CD14-positive monocyte (primary cell): ENCODE results near the gene WDR26. TPM values are rescaled to one million over a fixed set of nuclear protein-coding genes. Genes with fewer than 3 reads are reported as not detected.
A peak's percentile ranks its signal among the peaks of the same experiment; 100 is the strongest.

Experiments
- DNase-seq, 3 donors: peaks; one replicate each; pipeline ENCODE4 v3.0.0-alpha.2; 2011 to 2022
- H2AFZ ChIP-seq: 2 replicates; pipeline ENCODE4 v1.6.0; 2012; ENCODE audit warnings: mild to moderate bottlenecking, low read depth, low read length, inconsistent platforms; ENCODE audit not compliant: insufficient read depth, poor library complexity, severe bottlenecking
- H3K27ac ChIP-seq, 2 donors: 1 replicate in 1 of 2; 2 replicates in 1 of 2; pipeline ENCODE4 v1.5.1; 2012 to 2013; ENCODE audit warnings: low read length in 2 of 2, control low read depth in 1 of 2, inconsistent platforms in 1 of 2, low read depth in 1 of 2, mild to moderate bottlenecking in 1 of 2
- H3K27me3 ChIP-seq, 2 donors: one replicate each; pipeline versions ENCODE4 v1.6.0 to v1.6.1; 2011 to 2013; ENCODE audit warnings: low read length in 2 of 2; ENCODE audit not compliant: control insufficient read depth in 2 of 2, insufficient read depth in 2 of 2
- H3K36me3 ChIP-seq, 2 donors: replicated peaks in 1 of 2; 1 replicate in 1 of 2; 2 replicates in 1 of 2; pipeline versions ENCODE4 v1.5.1 to v1.6.1; 2012 to 2013; ENCODE audit warnings: low read length in 2 of 2, control low read depth in 1 of 2, inconsistent platforms in 1 of 2, mild to moderate bottlenecking in 1 of 2; ENCODE audit not compliant: insufficient read depth in 2 of 2, control insufficient read depth in 1 of 2
- H3K4me1 ChIP-seq, 2 donors: 1 replicate in 1 of 2; 2 replicates in 1 of 2; pipeline versions ENCODE4 v1.5.1 to v1.6.1; 2012 to 2013; ENCODE audit warnings: low read length in 2 of 2, control low read depth in 1 of 2, inconsistent platforms in 1 of 2, mild to moderate bottlenecking in 1 of 2, moderate library complexity in 1 of 2; ENCODE audit not compliant: insufficient read depth in 2 of 2, control insufficient read depth in 1 of 2
- H3K4me2 ChIP-seq: replicated peaks from 2 replicates; pipeline ENCODE3; 2012; ENCODE audit warnings: low read length, moderate library complexity, mild to moderate bottlenecking; ENCODE audit not compliant: poor library complexity, severe bottlenecking; ENCODE audit errors: extremely low read depth
- H3K4me3 ChIP-seq, 3 experiments: fragments of 200-600 bp in 1 of 3; sonication (generic) in 1 of 3; replicated peaks in 1 of 3; 1 replicate in 2 of 3; 2 replicates in 1 of 3; pipeline ENCODE4 v1.5.1; 2011 to 2013; ENCODE audit warnings: low read length in 3 of 3, mild to moderate bottlenecking in 3 of 3, control low read depth in 2 of 3, low read depth in 2 of 3, inconsistent platforms in 1 of 3, moderate library complexity in 1 of 3
- H3K79me2 ChIP-seq: 2 replicates; pipeline ENCODE4 v1.6.0; 2012; ENCODE audit warnings: mild to moderate bottlenecking, control low read depth, inconsistent platforms, low read length, moderate library complexity; ENCODE audit not compliant: insufficient read depth
- H3K9ac ChIP-seq: 2 replicates; pipeline ENCODE4 v1.6.0; 2017; ENCODE audit warnings: low read length, mild to moderate bottlenecking; ENCODE audit not compliant: insufficient read depth, poor library complexity, severe bottlenecking
- H3K9me3 ChIP-seq, 2 donors: replicated peaks in 1 of 2; 1 replicate in 1 of 2; 2 replicates in 1 of 2; pipeline versions ENCODE4 v1.5.1 to v1.6.1; 2012 to 2013; ENCODE audit warnings: low read length in 2 of 2, control low read depth in 1 of 2; ENCODE audit not compliant: control insufficient read depth in 1 of 2, insufficient read depth in 1 of 2
- H4K20me1 ChIP-seq: 2 replicates; pipeline ENCODE4 v1.6.0; 2012; ENCODE audit warnings: mild to moderate bottlenecking, low read length, control low read depth, moderate library complexity; ENCODE audit not compliant: insufficient read depth
- H3K27ac Mint-ChIP-seq, 7 donors: one replicate each; pipeline ENCODE4 v1.8.0; 2020; ENCODE audit warnings: mild to moderate bottlenecking in 7 of 7, mixed read lengths in 7 of 7, moderate library complexity in 6 of 7, inconsistent platforms in 2 of 7
- H3K27me3 Mint-ChIP-seq, 3 donors: one replicate each; pipeline ENCODE4 v1.8.0; 2021 to 2022; ENCODE audit warnings: low read depth in 3 of 3, mild to moderate bottlenecking in 3 of 3, mixed read lengths in 3 of 3, moderate library complexity in 3 of 3, inconsistent platforms in 1 of 3
- H3K36me3 Mint-ChIP-seq, 2 donors: one replicate each; pipeline ENCODE4 v1.8.0; 2020; ENCODE audit warnings: mixed read lengths in 2 of 2, inconsistent platforms in 1 of 2, mild to moderate bottlenecking in 1 of 2
- H3K4me1 Mint-ChIP-seq: one replicate; pipeline ENCODE4 v1.8.0; 2020; ENCODE audit warnings: mild to moderate bottlenecking, mixed read lengths
- H3K4me3 Mint-ChIP-seq, 2 donors: one replicate each; pipeline ENCODE4 v1.8.0; 2020; ENCODE audit warnings: mild to moderate bottlenecking in 2 of 2, mixed read lengths in 2 of 2, moderate library complexity in 1 of 2
- H3K9me3 Mint-ChIP-seq, 7 donors: one replicate each; pipeline ENCODE4 v1.8.0; 2020 to 2022; ENCODE audit warnings: mixed read lengths in 7 of 7, mild to moderate bottlenecking in 6 of 7, moderate library complexity in 6 of 7, inconsistent platforms in 2 of 7
- CTCF ChIP-seq: fragments of 200-600 bp; IDR thresholded peaks from one replicate; pipeline ENCODE4 v1.8.0; 2022; ENCODE audit warnings: antibody characterized with exemption, mild to moderate bottlenecking
- WGBS: methylation state at CpG from one replicate; pipeline ENCODE4 v1.1.5; 2013; ENCODE audit warnings: missing lambda C conversion rate; ENCODE audit not compliant: insufficient coverage; 5-methylcytosine and 5-hydroxymethylcytosine counted together
- intact Hi-C, 2 donors: fragments of 100-400 bp; cut with micrococcal nuclease; formaldehyde crosslinking; loops; one replicate each; pipeline versions ENCODE4 v1.15.0 to v1.15.1; 2023
- polyA plus RNA-seq, 3 donors: library from polyadenylated mRNA; depleted of rRNA in 1 of 3; unstranded in 2 of 3; stranded (reverse) in 1 of 3; fragments of 300-500 nt in 2 of 3; fragments of >200 nt in 1 of 3; fragmentation: Illumina TruSeq in 2 of 3; gene quantifications; 1 replicate in 2 of 3; 2 replicates in 1 of 3; pipeline ENCODE4 v1.2.3, GENCODE V29; 2012 to 2021

WDR26 gene
- polyA plus RNA-seq, 3 donors = 2.7 to 59.4 (median 4.0) TPM

GRCh38 chr1:224435318-224435763 lies 744 bp upstream of the WDR26 start:
- intact Hi-C loops = no loop called here
- Histone ChIP-seq H3K27ac (peak overlapping the region; percentile 84 to 95), H3K9ac (peak overlapping the region; percentile 88), H4K20me1 (peaks cover 36% of the 10 kb centered on the region), H3K4me3 (peak overlapping the region; percentile 82 to 96 (median 87)), H3K79me2 (peaks cover 61% of the 10 kb centered on the region), H3K4me1 (peaks cover 30 to 44% of the 10 kb centered on the region in 2 donors), H2AFZ (peak overlapping the region; percentile 96), H3K9me3 (no peaks in the 10 kb centered on the region), H3K36me3 (peaks cover 0 to 4% of the 10 kb centered on the region in 2 donors), H3K4me2 (peak overlapping the region; percentile 95), H3K27me3 (no peaks in the 10 kb centered on the region)
- H3K27me3 Mint-ChIP-seq = peaks cover 0 to 3% (median 0%) of the 10 kb centered on the region in 3 donors
- no peak for TF ChIP-seq CTCF
- peak overlapping the region; percentile 94 to 99 (median 96) for H3K27ac Mint-ChIP-seq
- DNase-seq = peak; percentile 35 to 67 (median 46)
- no peaks in the 10 kb centered on the region for H3K9me3 Mint-ChIP-seq
- WGBS = 0% methylated on average over 3 of the region's 4 CpGs
- peaks cover 7 to 17% of the 10 kb centered on the region in 2 donors for H3K36me3 Mint-ChIP-seq
- peaks cover 40% of the 10 kb centered on the region for H3K4me1 Mint-ChIP-seq
- peak overlapping the region; percentile 92 to 98 for H3K4me3 Mint-ChIP-seq

GRCh38 chr1:224433701-224434672 lies 610 bp downstream of the WDR26 start:
- H3K27me3 ChIP-seq = no peaks in the 10 kb centered on the region
- Mint-ChIP-seq H3K27me3 (no peaks in the 10 kb centered on the region), H3K9me3 (peaks cover 0 to 1% (median 0%) of the 10 kb centered on the region in 7 donors), H3K4me1 (peaks cover 44% of the 10 kb centered on the region), H3K36me3 (peaks cover 6 to 21% of the 10 kb centered on the region in 2 donors), H3K27ac (peak overlapping the region; percentile 80 to 94 (median 89)), H3K4me3 (peak overlapping the region; percentile 97 to 98)
- H3K27ac ChIP-seq = peak overlapping the region; percentile 84 to 95
- peaks cover 49% of the 10 kb centered on the region for H4K20me1 ChIP-seq
- peak overlapping the region; percentile 91 for H3K9ac ChIP-seq
- no peak overlapping the region for H2AFZ ChIP-seq
- intact Hi-C loops = no loop called here
- peak; percentile 23 to 33 (median 26) for DNase-seq
- H3K79me2 ChIP-seq = peaks cover 74% of the 10 kb centered on the region
- H3K4me3 ChIP-seq = peak overlapping the region; percentile 87 to 96 (median 90)
- no peak for TF ChIP-seq CTCF
- peak overlapping the region; percentile 95 for H3K4me2 ChIP-seq
- H3K9me3 ChIP-seq = no peaks in the 10 kb centered on the region
- H3K36me3 ChIP-seq = peaks cover 3 to 8% of the 10 kb centered on the region in 2 donors
- 1% methylated on average over 40 of the region's 88 CpGs for WGBS
- peaks cover 35 to 56% of the 10 kb centered on the region in 2 donors for H3K4me1 ChIP-seq
